Stimulated activated CD8-positive, alpha-beta memory T cell treated with anti-CD3 and anti-CD28 coated beads, Interleukin-12 subunit alpha, Interleukin-12 subunit beta, amount 100 ng/mL, for 4 hours (primary cell): ENCODE results near the gene RGS9.
"Not testable (repeated sequence)": the region's sequence is repeated elsewhere in the genome, so short reads cannot be mapped to it uniquely, and the experiment has no call there.

Experiments
- DNase-seq: peaks from one replicate; pipeline ENCODE4 v3.0.0-alpha.2; 2020; ENCODE audit warnings: low read depth

RGS9 gene

DNA sequence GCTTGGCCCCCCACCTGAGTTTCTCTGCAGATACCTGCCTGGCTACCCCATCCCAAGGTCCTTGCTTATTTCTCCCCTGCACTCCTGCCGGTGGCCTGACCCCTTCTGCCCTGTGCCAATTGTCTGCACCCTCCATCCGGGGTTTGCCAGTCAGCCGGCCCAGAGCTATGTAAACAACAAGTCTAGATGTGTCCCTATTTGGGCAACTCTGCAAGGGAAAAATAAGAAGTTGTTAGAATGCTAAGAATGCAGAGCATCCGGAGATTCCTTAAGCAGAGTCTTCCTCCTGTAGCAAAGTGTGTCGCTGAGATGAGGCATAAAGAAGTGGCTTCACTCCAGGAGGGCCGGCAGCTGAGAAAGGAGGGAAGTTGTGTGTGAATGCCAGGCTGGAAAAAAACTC, 46.6 kb downstream of the RGS9 start:
- DNase-seq, result no peak

GRCh38 chr17:65184235-65184959, 47.2 kb downstream of the RGS9 start:
- no peak for DNase-seq

GRCh38 chr17:65185062-65185461, 47.9 kb downstream of the RGS9 start:
- no peak for DNase-seq

GRCh38 chr17:65185668-65186382, 48.7 kb downstream of the RGS9 start:
- no peak for DNase-seq

DNA sequence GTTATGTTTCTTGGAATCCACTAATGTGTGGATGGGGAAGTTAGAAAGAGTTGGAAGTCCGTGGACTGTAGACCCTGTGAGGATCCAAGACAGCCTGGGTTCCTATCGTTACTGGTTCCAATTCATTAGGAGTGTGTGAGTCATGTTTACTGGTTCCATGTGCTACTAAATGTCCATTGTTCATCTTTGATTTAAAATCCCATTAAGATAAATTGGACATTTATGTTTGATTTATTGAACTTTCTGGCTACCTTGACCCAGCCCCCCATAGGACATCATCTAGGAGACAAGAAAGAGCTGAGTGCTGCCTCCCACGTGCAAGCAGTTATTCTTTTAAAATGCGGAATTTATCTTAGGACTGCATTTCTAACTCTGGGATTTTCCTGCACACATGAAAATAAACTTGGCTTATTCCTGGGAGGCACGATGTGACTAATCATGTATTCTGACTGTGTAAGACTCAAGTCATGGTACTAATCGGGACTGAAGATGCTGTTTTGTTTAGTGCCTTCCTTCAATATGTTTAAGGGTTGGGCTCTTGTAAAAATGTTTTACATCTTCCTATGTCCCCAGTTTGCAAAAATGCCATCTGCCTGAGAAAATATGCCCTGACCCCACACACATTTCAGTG, 53.4 kb downstream of the RGS9 start:
- DNase-seq, result no peak

DNA sequence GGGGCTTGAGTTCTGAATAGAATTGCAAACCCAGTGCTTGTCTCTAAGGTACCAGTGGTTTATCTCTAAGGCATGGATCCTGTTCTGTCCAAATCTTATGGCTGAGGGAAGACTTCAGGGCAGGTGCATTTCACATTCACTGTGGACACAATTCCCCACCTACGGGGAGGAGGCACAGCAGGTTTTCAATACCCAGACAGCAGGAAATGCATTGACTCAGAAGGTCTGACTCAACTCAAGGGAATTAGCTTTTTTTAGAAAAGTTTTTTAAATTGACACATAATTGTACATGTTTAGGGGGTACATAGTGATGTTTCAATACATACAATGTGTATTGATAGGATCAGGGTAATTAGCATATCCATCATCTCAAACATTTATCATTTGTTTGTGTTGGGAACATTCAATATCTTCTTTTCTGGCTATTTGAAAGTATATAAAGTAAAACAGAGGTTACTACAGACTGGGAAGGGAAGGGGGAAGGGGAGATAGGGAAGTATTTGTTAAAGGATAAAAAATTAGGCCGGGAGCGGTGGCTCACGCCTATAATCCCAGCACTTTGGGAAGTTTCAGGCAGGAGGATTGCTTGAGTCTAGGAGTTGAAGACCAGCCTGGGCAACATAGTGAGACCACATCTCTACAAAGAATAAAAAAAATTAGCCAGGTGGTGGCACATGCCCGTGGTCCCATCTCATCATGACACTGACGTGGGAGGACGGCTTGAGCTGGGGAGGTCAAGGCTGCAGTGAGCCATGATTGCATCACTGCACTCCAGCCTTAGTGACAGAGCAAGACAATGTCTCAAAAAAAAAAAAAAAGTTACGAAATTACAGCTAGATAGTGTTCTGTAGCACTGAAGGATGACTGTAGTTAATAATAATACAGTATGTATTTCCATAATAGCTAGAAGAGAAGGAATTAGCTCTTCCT, 54.9 kb downstream of the RGS9 start:
- DNase-seq, result no peak

GRCh38 chr17:65193305-65193704, 56.1 kb downstream of the RGS9 start:
- DNase-seq, result no peak

- DNase-seq, result no peak
Measured at GRCh38 chr17:65193716-65194293, 56.6 kb downstream of the RGS9 start.

DNA sequence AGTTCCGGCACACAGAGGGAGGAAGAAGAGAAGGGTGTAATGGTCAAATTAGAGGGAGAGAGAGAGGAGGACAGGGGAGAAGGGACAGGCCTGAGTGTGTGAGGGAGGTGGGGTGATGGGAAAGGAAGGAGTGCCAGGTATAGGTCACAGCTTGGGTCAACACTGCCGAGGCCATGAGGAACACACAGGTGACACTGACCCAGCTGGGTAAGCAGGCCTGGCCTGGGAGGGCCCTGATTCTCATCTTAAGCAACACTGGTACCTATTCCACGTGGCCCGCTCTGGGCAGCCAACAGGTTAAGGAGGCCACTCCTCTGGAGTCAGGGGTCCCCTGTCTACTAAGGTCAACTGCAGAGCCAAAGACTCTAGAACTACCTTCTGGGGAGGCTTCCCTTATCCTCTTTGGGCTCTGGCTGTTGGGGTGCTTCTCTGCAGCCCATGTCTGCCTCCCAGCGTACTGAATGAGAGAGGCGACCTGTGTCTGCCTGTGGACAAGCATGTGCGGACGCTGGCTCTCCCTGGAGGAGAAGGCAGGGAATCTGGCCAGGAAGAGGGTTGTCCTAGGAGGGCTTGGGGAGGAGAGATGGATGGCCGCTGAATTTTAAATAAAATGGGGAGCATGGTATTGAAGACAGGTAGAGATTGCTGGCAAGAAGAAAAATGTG, 57.6 kb downstream of the RGS9 start:
- no peak for DNase-seq

DNA sequence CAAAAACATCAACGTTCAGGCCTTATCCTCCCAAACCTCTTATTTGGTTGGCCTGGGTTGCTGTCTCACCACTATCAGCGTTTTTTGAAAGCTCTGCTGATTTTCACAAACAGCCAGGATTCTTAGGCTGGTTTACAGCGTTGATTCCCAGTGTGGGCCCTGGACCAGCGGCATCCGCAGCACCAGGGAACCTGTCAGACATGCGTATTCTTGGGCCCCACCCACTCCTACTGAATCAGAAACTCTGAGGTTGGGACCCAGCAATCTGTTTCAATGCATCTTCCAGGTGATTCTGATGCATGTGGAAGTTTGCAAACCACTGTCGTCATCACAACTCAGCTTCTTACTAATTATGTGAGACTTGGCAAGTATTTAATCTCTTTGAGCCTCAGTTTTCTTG, 58.5 kb downstream of the RGS9 start:
- no peak for DNase-seq

DNA sequence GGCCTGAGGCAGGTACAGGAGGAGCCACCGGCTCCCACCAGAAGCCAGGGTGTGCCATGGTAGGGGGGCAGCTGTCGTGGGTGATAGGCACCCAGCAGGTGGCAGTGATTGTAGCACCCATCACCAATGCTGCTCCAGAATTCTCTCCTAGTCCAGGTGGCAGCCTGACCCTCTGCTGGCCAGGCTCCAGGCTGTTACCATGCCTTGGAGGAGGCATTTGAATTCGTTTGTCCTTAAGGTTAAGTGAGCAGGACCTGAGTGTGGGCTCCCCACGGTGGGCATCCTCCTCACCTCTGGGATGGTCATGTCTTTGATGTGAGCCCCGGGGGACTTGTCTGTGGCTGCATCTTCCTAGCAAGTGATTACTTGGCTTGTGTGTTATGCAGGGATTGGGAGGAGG, 59.4 kb downstream of the RGS9 start:
- no peak for DNase-seq

GRCh38 chr17:65197201-65197600, 60.0 kb downstream of the RGS9 start:
- DNase-seq, result no peak

GRCh38 chr17:65198653-65199382, 61.6 kb downstream of the RGS9 start:
- DNase-seq, result no peak

DNA sequence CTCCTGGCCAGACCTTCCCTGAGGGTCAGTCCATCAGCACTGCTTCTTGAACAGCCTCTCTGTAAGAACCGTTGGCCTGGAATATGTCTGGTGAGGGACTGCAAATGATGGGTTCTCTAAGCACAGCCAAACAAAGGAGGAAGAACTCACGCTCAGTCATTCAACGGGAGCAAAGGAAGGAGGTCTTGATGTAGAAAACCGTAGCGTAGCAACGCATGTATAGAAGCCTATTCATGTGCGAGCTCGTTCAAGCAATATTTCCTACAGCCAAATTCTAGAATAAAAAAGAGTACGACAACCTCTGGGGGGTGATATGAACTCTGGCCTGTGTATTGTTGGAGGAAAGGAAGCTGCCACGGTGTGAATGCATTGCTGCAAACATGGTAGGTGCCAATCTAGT, 64.2 kb downstream of the RGS9 start:
- no peak for DNase-seq

DNA sequence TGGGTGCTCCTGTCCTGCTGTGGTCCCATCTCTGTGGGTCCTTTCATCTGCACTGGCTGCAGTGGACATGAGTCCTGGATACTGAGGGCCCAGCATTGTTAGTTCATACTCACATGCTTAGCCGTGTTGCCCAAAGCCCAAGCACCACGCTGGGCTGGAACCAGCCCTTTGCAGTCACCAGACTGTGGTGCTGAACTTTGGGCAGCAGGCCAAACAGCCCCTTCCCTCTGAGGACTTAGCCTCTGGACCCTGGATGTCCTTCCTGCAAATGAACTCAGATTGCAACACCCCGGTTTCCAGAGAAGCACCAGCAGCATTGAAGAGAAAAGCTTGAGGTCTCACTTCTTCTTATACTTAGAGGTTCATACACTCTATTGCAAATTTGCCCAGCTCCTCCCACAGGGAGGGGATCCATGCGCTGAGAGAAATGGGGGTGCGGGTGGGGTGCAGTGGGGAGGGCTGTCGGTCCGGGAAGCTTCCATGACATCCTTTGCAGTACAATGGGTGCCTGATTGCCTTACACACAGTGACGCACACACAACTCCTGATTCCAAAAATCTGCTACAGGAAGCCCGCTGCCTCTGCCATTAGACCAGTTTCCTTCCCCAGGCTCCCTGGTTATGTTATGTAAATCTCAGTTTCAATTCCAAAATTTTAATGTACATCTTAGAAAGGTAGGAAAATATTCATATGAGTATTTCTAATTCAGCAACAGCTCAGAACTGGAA, 65.8 kb downstream of the RGS9 start:
- DNase-seq, result no peak

DNA sequence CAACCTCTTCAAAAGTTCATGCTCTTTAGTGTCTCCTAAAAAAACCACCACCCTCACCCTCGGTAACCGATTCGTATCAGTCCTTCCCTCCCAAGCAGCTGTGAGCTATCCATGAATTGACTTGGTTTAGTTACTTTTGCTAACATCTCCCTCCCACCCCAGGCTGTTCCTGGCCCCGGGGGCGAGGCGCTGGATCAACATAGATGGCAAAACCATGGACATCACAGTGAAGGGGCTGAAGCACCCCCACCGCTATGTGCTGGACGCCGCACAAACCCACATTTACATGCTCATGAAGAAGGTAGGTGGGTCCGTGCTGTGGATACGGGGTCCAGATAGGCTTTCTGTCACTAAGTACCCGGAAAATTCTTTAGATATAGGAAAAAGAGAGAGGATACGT, 66.8 kb downstream of the RGS9 start:
- no peak for DNase-seq

GRCh38 chr17:65205655-65206054, 68.5 kb downstream of the RGS9 start:
- DNase-seq, result no peak

DNA sequence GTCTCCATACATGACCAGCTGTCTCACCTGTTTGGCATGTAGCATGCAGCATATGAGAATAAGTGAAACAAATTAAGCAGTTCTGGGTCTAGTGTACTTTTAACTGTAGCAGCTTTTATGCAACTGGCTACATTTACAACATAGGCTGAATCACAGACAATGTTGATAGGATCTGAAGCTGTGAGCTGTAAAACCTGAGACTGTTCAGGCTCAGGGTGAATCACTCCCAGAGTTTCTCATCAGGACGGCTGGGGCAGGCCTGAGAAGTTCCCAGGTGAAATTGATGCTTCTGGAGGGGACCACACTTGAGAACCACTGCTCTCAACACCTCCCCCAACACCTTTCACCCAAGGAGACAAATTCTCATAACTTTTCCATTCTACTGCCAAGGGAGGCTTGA, 70.3 kb downstream of the RGS9 start:
- not testable (repeated sequence) for DNase-seq

- DNase-seq, result no peak
Measured at GRCh38 chr17:65208717-65209116, 71.5 kb downstream of the RGS9 start.

DNA sequence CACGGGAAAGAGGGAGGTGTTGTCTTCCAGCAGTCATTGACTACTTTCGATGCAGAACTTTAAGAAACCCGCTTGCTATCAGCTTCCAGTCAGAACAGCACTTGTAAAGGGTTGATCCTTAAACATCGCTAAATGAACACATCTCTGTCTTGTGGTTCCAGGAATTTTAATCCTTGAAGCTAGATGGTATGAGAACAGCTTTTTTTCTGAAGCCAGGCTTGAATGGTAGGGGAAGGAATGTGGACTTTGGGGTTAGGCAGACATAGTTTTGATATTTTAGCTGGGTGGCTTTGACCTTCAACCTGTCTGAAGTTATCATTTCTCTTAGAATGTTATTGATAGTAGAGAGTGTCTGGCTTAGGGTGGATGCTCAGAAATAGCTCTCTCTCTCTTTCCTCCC, 81.1 kb downstream of the RGS9 start:
- DNase-seq, result no peak
